SK-N-SH treated with all-trans-retinoic acid at 6 μM for 48 hours (cell line): ENCODE data around the gene LTBR.
"Not testable (repeated sequence)": the region's sequence is repeated elsewhere in the genome, so short reads cannot be mapped to it uniquely, and the experiment has no call there.

Experiments
- ARNTL ChIP-seq: fragments of 450-650 bp; formaldehyde crosslinking; IDR thresholded peaks from 2 replicates; pipeline ENCODE4 v1.5.0; 2020; ENCODE audit warnings: low read depth, mild to moderate bottlenecking, moderate library complexity, borderline replicate concordance
- BACH2 ChIP-seq: fragments of 250-450 bp; sonication (Bioruptor Pico); IDR thresholded peaks from 2 replicates; pipeline ENCODE4 v1.9.0; 2021; ENCODE audit warnings: mild to moderate bottlenecking, borderline replicate concordance
- CSDC2 ChIP-seq: fragments of 250-450 bp; sonication (Bioruptor Pico); IDR thresholded peaks from 2 replicates; pipeline ENCODE4 v1.5.0; 2020; ENCODE audit warnings: mild to moderate bottlenecking, moderate library complexity
- GLIS3 ChIP-seq: fragments of 250-450 bp; sonication (Bioruptor Pico); IDR thresholded peaks from 2 replicates; pipeline ENCODE4 v1.5.0; 2020; ENCODE audit warnings: mild to moderate bottlenecking, moderate library complexity
- ISL1 ChIP-seq: fragments of 250-450 bp; sonication (Bioruptor Pico); IDR thresholded peaks from 2 replicates; pipeline ENCODE4 v2.1.2; 2022; ENCODE audit warnings: mild to moderate bottlenecking, moderate library complexity
- PPARA ChIP-seq: fragments of 250-450 bp; sonication (Bioruptor Pico); IDR thresholded peaks from 2 replicates; pipeline ENCODE4 v1.5.0; 2020; ENCODE audit warnings: mild to moderate bottlenecking, borderline replicate concordance
- SNAI2 ChIP-seq: fragments of 250-450 bp; sonication (Bioruptor Pico); IDR thresholded peaks from 2 replicates; pipeline ENCODE4 v1.5.0; 2020; ENCODE audit warnings: mild to moderate bottlenecking, moderate library complexity
- TOX ChIP-seq: fragments of 250-450 bp; sonication (Bioruptor Pico); IDR thresholded peaks from 2 replicates; pipeline ENCODE4 v1.8.0; 2021; ENCODE audit warnings: mild to moderate bottlenecking, moderate library complexity, borderline replicate concordance
- ZFP3 ChIP-seq: fragments of 250-450 bp; sonication (Bioruptor Pico); IDR thresholded peaks from 2 replicates; pipeline ENCODE4 v1.5.0; 2020; ENCODE audit warnings: mild to moderate bottlenecking, moderate library complexity
- ZNF565 ChIP-seq: fragments of 450-650 bp; formaldehyde crosslinking; conservative IDR thresholded peaks from 2 replicates; pipeline ENCODE4 v1.5.0; 2020; ENCODE audit warnings: low read depth, mild to moderate bottlenecking, moderate library complexity
- ZNF70 ChIP-seq: fragments of 450-650 bp; formaldehyde crosslinking; IDR thresholded peaks from 2 replicates; pipeline ENCODE4 v1.5.0; 2020; ENCODE audit warnings: mild to moderate bottlenecking, moderate library complexity
- TF ChIP-seq, protein P1 (sequence below): fragments of 250-450 bp; sonication (Bioruptor Pico); IDR thresholded peaks from 2 replicates; pipeline ENCODE4 v1.8.0; 2020; ENCODE audit warnings: mild to moderate bottlenecking, moderate library complexity, borderline replicate concordance
- TF ChIP-seq, protein P2 (sequence below): fragments of 250-450 bp; sonication (Bioruptor Pico); IDR thresholded peaks from 2 replicates; pipeline ENCODE4 v1.8.0; 2021; ENCODE audit warnings: low read depth, mild to moderate bottlenecking, moderate library complexity, borderline replicate concordance

DNA sequence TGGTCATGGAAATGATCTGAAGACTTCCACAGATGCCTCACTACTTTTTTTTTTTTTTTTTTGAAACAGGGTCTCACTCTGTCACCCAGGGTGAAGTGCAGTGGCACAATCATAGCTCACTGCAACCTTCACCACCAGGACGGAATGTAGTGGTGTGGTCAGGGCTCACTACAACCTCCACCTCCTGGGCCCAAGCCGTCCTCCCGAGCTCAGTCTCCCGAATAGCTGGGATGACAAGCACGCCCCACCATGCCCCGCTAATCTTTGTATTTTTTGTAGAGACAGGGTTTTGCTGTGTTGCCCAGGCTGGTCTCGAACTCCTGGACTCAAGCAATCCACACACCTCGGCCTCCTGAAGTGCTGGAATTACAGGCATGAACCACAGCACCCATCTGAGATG, 45.4 kb upstream of the LTBR start:
- not testable (repeated sequence) for TF ChIP-seq GLIS3 (CRISPR knock-in tag); BACH2; ISL1 (CRISPR knock-in tag); SNAI2 (CRISPR knock-in tag); PPARA (CRISPR knock-in tag); TOX (CRISPR knock-in tag); ZNF70 (CRISPR knock-in tag); ZNF565 (CRISPR knock-in tag); ARNTL (CRISPR knock-in tag); CSDC2 (CRISPR knock-in tag); ZFP3 (CRISPR knock-in tag)
- TF ChIP-seq, protein P1, sequence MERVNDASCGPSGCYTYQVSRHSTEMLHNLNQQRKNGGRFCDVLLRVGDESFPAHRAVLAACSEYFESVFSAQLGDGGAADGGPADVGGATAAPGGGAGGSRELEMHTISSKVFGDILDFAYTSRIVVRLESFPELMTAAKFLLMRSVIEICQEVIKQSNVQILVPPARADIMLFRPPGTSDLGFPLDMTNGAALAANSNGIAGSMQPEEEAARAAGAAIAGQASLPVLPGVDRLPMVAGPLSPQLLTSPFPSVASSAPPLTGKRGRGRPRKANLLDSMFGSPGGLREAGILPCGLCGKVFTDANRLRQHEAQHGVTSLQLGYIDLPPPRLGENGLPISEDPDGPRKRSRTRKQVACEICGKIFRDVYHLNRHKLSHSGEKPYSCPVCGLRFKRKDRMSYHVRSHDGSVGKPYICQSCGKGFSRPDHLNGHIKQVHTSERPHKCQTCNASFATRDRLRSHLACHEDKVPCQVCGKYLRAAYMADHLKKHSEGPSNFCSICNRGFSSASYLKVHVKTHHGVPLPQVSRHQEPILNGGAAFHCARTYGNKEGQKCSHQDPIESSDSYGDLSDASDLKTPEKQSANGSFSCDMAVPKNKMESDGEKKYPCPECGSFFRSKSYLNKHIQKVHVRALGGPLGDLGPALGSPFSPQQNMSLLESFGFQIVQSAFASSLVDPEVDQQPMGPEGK (CRISPR knock-in tag) = not testable (repeated sequence)
- TF ChIP-seq, protein P2, sequence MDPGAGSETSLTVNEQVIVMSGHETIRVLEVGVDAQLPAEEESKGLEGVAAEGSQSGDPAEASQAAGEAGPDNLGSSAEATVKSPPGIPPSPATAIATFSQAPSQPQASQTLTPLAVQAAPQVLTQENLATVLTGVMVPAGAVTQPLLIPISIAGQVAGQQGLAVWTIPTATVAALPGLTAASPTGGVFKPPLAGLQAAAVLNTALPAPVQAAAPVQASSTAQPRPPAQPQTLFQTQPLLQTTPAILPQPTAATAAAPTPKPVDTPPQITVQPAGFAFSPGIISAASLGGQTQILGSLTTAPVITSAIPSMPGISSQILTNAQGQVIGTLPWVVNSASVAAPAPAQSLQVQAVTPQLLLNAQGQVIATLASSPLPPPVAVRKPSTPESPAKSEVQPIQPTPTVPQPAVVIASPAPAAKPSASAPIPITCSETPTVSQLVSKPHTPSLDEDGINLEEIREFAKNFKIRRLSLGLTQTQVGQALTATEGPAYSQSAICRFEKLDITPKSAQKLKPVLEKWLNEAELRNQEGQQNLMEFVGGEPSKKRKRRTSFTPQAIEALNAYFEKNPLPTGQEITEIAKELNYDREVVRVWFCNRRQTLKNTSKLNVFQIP (CRISPR knock-in tag) = not testable (repeated sequence)
